Prostate gland (tissue), 2 donors: ENCODE measurements around the gene KCNJ2. TPM values are rescaled to one million over a fixed set of nuclear protein-coding genes. Genes with fewer than 3 reads are reported as not detected.

Experiments used
- DNase-seq: peaks from one replicate; pipeline ENCODE4 v3.0.0-alpha.2; 2019; ENCODE audit warnings: low spot score
- H3K27ac ChIP-seq, 2 donors: fragments of 200-600 bp; sonication (generic); 2 replicates each; pipeline ENCODE4 v1.5.1; 2017 to 2019
- H3K27me3 ChIP-seq: fragments of 200-600 bp; sonication (generic); replicated peaks from 2 replicates; pipeline ENCODE4 v1.5.1; 2019; ENCODE audit not compliant: insufficient read depth
- H3K36me3 ChIP-seq, 2 donors: fragments of 200-600 bp; sonication (generic); 1 replicate in 1 of 2; 2 replicates in 1 of 2; pipeline versions ENCODE4 v1.5.1 to v1.8.1; 2017 to 2019
- H3K4me1 ChIP-seq: fragments of 200-600 bp; sonication (generic); replicated peaks from 2 replicates; pipeline ENCODE4 v1.5.1; 2019
- H3K4me3 ChIP-seq, 2 donors: fragments of 200-600 bp; sonication (generic); 2 replicates each; pipeline ENCODE4 v1.5.1; 2017 to 2019
- H3K9me3 ChIP-seq: fragments of 200-600 bp; sonication (generic); 2 replicates; pipeline ENCODE4 v1.5.1; 2017
- CTCF ChIP-seq, 4 experiments: fragments of 200-600 bp in 2 of 4; fragments of 450-650 bp in 2 of 4; sonication (generic) in 2 of 4; IDR thresholded peaks; 1 replicate in 3 of 4; 2 replicates in 1 of 4; pipeline ENCODE4 v1.5.1; 2016 to 2019; ENCODE audit warnings: antibody characterized with exemption in 4 of 4, mild to moderate bottlenecking in 2 of 4, moderate library complexity in 2 of 4
- POLR2A ChIP-seq: fragments of 450-650 bp; IDR thresholded peaks from one replicate; pipeline ENCODE4 v1.6.1; 2016; ENCODE audit warnings: antibody characterized with exemption, mild to moderate bottlenecking
- POLR2AphosphoS5 ChIP-seq: sonication (generic); formaldehyde crosslinking; IDR thresholded peaks from one replicate; pipeline ENCODE4 v1.6.1; 2017; ENCODE audit warnings: antibody characterized with exemption
- WGBS: methylation state at CpG from one replicate; pipeline ENCODE4 v1.1.5; 2018; 5-methylcytosine and 5-hydroxymethylcytosine counted together
- intact Hi-C: fragments of 100-400 bp; cut with DNase I; formaldehyde crosslinking; loops from one replicate; pipeline ENCODE4 v1.14.2; 2022
- total RNA-seq, 2 donors: library from RNA; depleted of rRNA; stranded (reverse); fragments of >200 nt; gene quantifications; one replicate each; pipeline ENCODE4 v1.1.0, GENCODE V29; 2016

KCNJ2 gene
- total RNA-seq, result 1 to 10 TPM; 2.6 to 3.1 TPM

GRCh38 chr17:70168977-70169708 lies at the start of gene KCNJ2:
TSS of gene KCNJ2 (plus strand) at chr17:70169532. CDS start at chr17:70175040, 5,508 bp downstream.
- intact Hi-C loops, result no loop called here
- TF ChIP-seq CTCF (IDR thresholded peaks at IDR 0.05), result peak in 1 of 4 experiments; percentile 9
- TF ChIP-seq POLR2A, result peak; percentile 93
- TF ChIP-seq POLR2AphosphoS5, result peak; percentile 64
- Histone ChIP-seq H3K9me3 (no peaks in the 10 kb centered on the region), H3K4me1 (no peaks in the 10 kb centered on the region), H3K36me3 (no peaks in the 10 kb centered on the region), H3K4me3 (peak within 1 kb of the TSS; percentile 53), H3K27ac (peak within 1 kb of the TSS; percentile 79 to 80), H3K27me3 (no peaks in the 10 kb centered on the region)
- WGBS, result 0% methylated on average over 28 of the region's 67 CpGs
- DNase-seq, result peak; percentile 90

GRCh38 chr17:70119545-70119944 lies 49.8 kb upstream of the KCNJ2 start:
- no peak for TF ChIP-seq POLR2AphosphoS5
- TF ChIP-seq POLR2A, result no peak
- TF ChIP-seq CTCF (IDR thresholded peaks at IDR 0.05), result no peak
- no peak overlapping the region for H3K27ac ChIP-seq
- H3K9me3 ChIP-seq, result no peaks in the 10 kb centered on the region
- H3K36me3 ChIP-seq, result no peaks in the 10 kb centered on the region
- no peaks in the 10 kb centered on the region for H3K27me3 ChIP-seq
- DNase-seq, result no peak
- H3K4me3 ChIP-seq, result no peak overlapping the region
- WGBS, result 100% methylated on average over 1 of the region's 1 CpG
- H3K4me1 ChIP-seq, result no peaks in the 10 kb centered on the region
- intact Hi-C loops, result no loop called here

DNA sequence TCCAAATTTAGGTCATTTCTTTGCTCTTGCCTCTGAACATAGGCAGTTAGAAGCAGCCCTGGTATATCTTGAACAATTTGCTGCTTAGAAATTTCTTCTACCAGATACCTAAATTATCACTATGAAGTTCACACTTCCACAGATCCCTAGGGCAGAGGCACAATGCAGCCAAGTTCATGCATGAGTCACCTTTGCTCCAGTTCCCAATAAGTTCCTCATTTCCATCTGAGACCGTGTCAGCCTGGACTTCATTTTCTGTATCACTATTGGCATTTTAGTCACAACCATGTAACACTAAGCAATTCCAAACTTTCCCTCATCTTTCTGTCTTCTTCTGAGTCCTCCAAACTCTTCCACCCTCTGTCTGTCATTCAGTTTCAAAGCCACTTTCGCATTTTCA lies 49.3 kb upstream of the KCNJ2 start:
- H3K36me3 ChIP-seq, result no peaks in the 10 kb centered on the region
- WGBS, result 86% methylated on average over 2 of the region's 2 CpGs
- no peak overlapping the region for H3K27ac ChIP-seq
- intact Hi-C loops, result no loop called here
- no peaks in the 10 kb centered on the region for H3K4me1 ChIP-seq
- no peaks in the 10 kb centered on the region for H3K9me3 ChIP-seq
- TF ChIP-seq POLR2A (no peak), CTCF (IDR thresholded peaks at IDR 0.05) (no peak), POLR2AphosphoS5 (no peak)
- H3K27me3 ChIP-seq, result no peaks in the 10 kb centered on the region
- H3K4me3 ChIP-seq, result no peak overlapping the region
- no peak for DNase-seq

GRCh38 chr17:70120425-70120824 lies 48.9 kb upstream of the KCNJ2 start:
- no peaks in the 10 kb centered on the region for H3K27me3 ChIP-seq
- 92% methylated on average over 4 of the region's 4 CpGs for WGBS
- H3K36me3 ChIP-seq, result no peaks in the 10 kb centered on the region
- no peak for TF ChIP-seq POLR2A
- TF ChIP-seq CTCF (IDR thresholded peaks at IDR 0.05), result no peak
- TF ChIP-seq POLR2AphosphoS5, result no peak
- H3K4me1 ChIP-seq, result no peaks in the 10 kb centered on the region
- H3K9me3 ChIP-seq, result no peaks in the 10 kb centered on the region
- no peak overlapping the region for H3K4me3 ChIP-seq
- intact Hi-C loops, result no loop called here
- DNase-seq, result no peak
- no peak overlapping the region for H3K27ac ChIP-seq

GRCh38 chr17:70121126-70121525 lies 48.2 kb upstream of the KCNJ2 start:
- intact Hi-C loops, result no loop called here
- Histone ChIP-seq H3K4me1 (no peaks in the 10 kb centered on the region), H3K27ac (no peak overlapping the region), H3K27me3 (no peaks in the 10 kb centered on the region), H3K4me3 (no peak overlapping the region), H3K36me3 (no peaks in the 10 kb centered on the region), H3K9me3 (no peaks in the 10 kb centered on the region)
- DNase-seq, result no peak
- 71% methylated on average over 3 of the region's 3 CpGs for WGBS
- TF ChIP-seq CTCF (IDR thresholded peaks at IDR 0.05), result no peak
- no peak for TF ChIP-seq POLR2A
- TF ChIP-seq POLR2AphosphoS5, result no peak
